Raji (cell line): ENCODE measurements around the gene FTL.

ENCODE experiments used
- POLR2A ChIP-seq: IDR thresholded peaks from 2 replicates; pipeline ENCODE4 v1.6.1; 2011; ENCODE audit warnings: low read depth, low read length, control low read depth; ENCODE audit not compliant: insufficient read depth

The FTL gene

GRCh38 chr19:48943081-48943480, 22.0 kb upstream of the FTL start:
- TF ChIP-seq POLR2A, result no peak

DNA sequence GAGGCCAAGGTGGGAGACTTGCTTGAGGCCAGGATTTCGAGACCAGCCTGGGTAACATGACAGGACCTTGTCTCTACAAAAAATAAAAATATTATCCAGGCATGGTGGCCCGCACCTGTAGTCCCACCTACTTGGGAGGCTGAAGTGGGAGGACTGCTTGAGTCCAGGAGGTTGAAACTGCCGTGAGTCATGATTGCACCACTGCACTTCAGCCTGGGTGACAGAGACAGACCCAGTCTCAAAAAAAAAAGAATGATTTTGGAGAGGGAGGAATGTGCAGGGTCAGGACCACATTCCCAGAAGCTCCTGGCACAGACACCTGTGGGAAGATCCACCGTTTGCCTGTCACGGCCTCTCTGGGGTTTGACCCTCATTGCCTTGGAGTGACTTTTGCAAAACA, 19.7 kb upstream of the FTL start:
- TF ChIP-seq POLR2A, result no peak

DNA sequence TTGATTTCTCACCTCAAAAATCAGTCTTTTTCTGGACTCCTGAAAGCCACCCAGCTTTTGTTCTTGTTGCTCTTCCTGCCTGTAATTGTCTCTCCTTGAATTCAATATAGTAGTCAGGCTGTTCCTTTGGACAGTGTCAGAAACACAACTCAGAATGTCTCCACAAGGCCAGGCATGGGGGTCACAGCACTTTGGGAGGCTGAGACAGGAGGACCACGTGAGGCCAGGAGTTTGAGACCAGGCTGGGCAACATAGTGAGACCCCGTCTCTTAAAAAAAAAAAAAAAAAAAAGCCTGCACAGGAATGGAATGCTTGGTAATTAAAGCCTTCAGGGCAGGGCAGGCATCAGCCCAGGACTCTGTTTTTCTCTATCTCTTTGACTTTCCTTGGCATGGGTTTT, 19.3 kb upstream of the FTL start:
- no peak for TF ChIP-seq POLR2A

DNA sequence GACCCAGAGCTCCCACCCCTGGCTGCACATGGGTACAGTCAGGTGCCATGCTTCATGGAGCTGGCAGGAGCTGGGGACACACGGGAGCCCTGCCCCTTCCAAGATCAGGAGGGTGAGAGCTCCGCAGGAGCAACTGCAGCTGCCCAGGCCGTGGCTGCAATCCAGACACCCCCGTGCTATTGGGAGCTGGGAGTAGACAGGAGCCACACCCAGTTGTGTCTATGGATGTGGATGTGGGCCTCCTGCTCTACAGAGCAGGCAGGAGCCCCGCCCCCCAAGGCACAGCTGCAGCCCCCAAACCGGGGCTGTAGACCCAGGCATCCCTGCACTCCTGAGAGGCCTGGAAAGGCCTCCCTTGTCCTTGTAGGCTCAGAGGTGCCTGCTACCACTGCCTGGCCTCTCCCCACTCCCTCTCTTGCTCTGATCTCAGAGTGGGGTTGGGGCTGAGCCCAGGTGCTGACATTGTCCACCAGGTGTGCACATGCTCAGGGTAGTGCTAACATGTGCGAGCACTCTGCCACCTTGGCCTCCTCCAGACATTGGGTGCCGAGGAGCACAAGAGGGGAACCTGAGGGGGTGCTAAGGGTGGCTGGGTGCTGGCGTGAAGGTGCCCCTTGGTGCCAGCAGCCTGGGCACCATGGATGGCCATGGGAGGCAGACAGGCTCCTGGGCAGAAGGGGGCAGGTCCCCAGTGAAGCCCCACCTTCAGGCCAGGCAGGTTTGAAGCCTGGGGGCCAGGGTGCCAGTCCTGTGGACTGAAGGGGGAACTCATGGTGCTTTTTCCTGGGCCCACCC, 18.4 kb upstream of the FTL start:
- no peak for TF ChIP-seq POLR2A

DNA sequence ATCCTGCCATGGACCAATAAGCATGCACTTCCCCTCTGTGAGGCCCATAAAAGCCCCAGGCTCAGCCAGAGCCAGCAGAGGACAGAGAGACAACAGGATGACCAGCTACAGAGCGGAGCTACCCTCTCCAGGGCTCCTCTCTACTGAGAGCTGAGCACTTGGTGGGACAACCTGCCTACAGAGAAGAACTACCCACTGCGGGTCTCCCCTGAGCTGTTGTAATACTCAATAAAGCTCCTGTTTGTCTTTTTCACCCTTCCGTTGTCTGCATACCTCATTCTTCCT, 17.9 kb upstream of the FTL start:
- TF ChIP-seq POLR2A, result no peak

DNA sequence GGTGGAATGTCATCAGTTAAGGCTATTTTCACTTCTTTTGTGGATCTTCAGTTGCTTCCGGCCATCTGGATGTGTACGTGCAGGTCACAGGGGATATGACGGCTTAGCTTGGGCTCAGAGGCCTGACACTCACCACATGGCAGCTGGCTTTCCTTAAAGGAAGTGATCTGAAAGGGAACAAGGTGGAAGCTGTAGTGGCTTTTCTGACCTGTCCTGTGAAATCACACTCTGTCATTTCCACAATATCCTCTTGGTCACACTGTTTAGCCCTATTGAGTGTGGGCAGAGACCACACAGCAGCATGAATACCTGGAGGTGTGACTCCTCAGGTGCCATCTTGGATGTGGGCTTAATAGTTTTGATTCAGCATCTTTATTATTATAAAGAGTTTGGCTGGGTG, 14.9 kb upstream of the FTL start:
- TF ChIP-seq POLR2A, result no peak

DNA sequence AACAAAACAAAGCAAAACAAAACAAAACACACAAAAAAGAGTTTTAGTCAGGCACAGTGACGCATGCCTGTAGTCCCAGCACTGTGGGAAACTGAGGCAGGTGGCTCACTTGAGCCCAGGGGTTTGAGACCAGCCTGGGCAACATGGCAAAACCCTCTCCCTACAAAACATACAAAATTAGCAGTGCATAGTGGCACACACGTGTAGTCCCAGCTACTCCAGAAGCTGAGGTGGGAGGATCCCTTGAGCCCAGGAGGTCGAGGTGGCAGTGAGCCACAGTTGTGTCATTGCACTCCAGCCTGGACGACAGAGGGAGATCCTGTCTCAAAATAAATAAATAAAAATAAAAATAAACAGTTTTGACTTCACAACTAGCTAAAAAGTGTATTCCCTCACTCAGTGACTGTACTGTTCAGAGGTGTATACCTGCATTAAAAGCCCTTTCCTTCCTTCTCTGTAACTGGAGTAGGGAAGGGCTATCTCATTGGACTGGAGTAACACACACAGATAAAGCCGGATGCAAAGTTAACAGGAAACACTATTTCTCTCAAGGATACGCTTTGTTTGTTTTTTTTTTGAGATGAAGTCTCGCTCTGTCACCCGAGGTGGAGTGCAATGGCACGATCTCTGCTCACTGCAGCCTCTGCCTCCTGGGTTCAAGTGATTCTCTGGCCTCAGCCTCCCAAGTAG, 14.1 kb upstream of the FTL start:
- no peak for TF ChIP-seq POLR2A

GRCh38 chr19:48953141-48953540, 12.0 kb upstream of the FTL start:
- TF ChIP-seq POLR2A, result no peak

- TF ChIP-seq POLR2A, result no peak
Measured at GRCh38 chr19:48953990-48954594, 11.0 kb upstream of the FTL start.

DNA sequence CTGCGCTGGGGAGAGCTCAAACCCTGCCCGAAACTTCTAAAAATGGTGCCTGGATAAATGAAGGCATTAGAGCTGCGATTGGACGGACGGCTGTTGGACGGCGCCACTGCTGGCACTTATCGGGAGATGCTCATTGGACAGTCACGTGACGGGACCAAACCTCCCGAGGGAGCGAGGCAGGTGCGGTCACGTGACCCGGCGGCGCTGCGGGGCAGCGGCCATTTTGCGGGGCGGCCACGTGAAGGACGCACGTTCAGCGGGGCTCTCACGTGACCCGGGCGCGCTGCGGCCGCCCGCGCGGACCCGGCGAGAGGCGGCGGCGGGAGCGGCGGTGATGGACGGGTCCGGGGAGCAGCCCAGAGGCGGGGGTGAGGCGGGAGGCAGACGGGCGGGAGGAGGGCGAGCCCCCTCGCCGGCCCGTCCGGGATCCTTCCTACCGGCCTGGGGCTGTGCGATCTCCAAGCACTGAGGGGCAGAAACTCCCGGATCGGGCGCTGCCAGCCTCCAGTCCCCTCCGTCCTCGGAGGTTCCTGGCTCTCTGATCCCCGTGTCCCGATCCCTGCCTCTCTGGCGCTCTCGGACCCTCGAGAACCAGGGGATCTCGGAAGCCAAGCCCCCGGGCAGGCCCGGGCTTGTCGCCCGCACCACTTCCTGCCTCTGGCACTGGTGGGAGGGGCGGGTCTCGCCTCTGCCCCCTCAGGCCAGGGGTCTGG, 10.4 kb upstream of the FTL start, which contains the start of gene BAX:
Gene BAX (plus strand): TSS at position 281 of the 713 bp plus-strand sequence. CDS start 54 bp downstream, at position 335.
- TF ChIP-seq POLR2A, result peak; percentile 88

DNA sequence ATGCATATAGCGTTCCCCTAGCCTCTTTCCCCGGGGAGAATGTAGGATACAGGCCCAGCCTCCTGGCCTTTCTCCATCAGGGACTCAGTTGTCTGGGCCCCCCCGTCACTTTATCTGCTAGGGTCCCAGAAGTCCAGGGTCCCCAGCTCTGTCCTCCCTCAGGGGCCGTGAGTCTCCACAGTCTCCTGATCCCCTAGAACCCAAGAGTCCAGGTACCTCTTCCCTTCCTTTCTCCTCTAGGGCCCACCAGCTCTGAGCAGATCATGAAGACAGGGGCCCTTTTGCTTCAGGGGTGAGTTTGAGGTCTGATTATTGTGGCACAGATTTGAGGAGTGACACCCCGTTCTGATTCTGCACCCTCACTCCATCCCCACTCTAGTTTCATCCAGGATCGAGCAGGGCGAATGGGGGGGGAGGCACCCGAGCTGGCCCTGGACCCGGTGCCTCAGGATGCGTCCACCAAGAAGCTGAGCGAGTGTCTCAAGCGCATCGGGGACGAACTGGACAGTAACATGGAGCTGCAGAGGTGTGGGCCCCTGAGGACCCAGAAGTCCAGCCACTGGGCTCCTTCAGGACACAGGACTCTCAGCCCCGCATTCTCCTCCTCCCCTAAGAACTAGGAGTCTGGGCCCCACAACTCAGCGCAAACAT, 9.7 kb upstream of the FTL start:
- TF ChIP-seq POLR2A, result no peak

DNA sequence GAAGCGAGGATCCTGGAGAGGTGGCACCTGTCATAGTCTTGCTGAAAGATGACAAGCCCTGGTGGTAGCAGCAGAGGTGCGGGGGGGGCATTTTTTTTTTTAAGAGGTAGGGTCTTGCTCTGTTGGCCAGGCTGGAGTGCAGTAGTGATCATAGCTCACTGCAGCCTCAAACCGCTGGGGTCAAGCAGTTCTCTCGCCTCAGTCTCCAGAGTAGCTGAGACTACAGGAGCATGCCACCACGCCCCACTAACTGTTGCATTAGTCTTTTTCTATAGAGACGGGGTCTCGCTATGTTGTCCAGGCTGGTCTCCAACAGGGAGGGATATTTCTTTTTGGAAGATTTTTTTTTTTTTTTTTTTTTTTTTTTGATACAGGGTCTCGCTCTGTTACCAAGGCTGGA, 7.1 kb upstream of the FTL start:
- no peak for TF ChIP-seq POLR2A

DNA sequence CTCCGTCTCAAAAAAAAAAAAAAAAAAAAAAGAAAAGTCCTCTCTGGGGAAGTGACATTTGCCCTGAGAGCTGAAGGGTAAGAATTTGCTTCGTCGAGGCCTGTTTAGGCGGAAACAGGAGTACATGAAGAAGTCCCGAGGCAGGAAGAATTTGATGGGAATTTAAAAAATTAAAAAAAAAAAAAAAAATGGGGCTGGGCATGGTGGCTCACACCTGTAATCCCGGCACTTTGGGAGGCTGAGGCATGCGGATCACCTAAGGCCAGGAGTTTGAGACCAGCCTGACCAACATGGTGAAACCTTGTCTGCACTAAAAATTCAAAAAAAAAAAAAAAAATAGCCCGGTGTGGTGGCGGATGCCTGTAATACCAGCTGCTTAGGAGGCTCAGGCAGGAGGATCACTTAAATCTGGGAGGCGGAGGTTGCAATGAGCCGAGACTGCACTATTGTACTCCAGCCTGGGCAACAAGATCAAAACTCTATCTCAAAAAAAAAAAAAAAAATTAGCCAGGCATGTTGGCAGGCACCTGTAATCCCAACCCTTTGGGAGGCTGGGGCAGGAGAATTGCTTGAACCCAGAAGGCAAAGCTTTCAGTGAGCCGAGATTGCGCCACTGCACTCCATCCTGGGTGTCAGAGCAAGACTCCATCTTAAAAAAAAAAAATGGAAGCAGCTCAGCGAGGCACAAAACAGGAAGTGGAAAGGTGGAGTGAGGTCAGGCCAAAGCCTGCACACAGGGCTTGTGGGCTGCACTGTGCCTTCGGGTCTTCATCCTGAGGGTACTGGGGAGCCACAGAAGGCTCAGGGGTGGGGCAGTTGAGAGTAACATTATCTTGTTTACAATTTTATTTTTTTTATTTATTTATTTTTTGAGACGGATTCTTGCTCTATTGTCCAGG, 5.5 kb upstream of the FTL start:
- TF ChIP-seq POLR2A, result 0 out of 2 replicates have a peak, but pooled peaks have one; percentile 3

DNA sequence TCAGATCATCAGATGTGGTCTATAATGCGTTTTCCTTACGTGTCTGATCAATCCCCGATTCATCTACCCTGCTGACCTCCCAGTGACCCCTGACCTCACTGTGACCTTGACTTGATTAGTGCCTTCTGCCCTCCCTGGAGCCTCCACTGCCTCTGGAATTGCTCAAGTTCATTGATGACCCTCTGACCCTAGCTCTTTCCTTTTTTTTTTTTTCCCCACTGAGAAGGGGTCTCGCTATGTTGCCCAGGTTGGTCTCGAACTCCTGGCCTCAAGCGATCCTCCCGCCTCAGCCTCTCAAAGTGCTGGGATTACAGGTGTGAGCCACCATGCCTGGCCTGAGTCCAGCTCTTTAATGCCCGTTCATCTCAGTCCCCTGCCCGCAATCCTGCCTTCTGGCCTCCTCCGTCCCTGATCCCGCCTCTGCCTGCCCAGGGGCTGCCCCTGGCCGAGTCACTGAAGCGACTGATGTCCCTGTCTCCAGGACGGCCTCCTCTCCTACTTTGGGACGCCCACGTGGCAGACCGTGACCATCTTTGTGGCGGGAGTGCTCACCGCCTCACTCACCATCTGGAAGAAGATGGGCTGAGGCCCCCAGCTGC, 4.0 kb upstream of the FTL start:
- TF ChIP-seq POLR2A, result no peak
